ENCODE results near the gene AEBP2. TPM values are rescaled to one million over a fixed set of nuclear protein-coding genes. Genes with fewer than 3 reads are reported as not detected.

AEBP2 gene
- total and polyA plus RNA-seq, 2 donors (not counting 3 experiments of a cell fraction or from before 2014, with no cell fraction given) = 8.8 to 42.2 TPM

- H3K4me3 ChIP-seq (replicated peaks in 1 of 3; ENCODE audit: insufficient read depth in 1 of 3, low read depth in 1 of 3, low read length in 3 of 3) = no peak overlapping the region
- TF ChIP-seq GATA2 (IDR thresholded peaks at IDR 0.05; ENCODE audit: insufficient read depth, insufficient read length, low read depth, low read length) = no peak
- TF ChIP-seq POLR2AphosphoS5 (IDR thresholded peaks at IDR 0.05; ENCODE audit: insufficient read depth, low read depth, low read length) = no peak
- TF ChIP-seq POLR2A (IDR thresholded peaks at IDR 0.05; ENCODE audit: low read depth, low read length) = no peak
- no peak for TF ChIP-seq MYC (IDR thresholded peaks at IDR 0.05; ENCODE audit: low read depth, low read length)
- TF ChIP-seq, protein P1, sequence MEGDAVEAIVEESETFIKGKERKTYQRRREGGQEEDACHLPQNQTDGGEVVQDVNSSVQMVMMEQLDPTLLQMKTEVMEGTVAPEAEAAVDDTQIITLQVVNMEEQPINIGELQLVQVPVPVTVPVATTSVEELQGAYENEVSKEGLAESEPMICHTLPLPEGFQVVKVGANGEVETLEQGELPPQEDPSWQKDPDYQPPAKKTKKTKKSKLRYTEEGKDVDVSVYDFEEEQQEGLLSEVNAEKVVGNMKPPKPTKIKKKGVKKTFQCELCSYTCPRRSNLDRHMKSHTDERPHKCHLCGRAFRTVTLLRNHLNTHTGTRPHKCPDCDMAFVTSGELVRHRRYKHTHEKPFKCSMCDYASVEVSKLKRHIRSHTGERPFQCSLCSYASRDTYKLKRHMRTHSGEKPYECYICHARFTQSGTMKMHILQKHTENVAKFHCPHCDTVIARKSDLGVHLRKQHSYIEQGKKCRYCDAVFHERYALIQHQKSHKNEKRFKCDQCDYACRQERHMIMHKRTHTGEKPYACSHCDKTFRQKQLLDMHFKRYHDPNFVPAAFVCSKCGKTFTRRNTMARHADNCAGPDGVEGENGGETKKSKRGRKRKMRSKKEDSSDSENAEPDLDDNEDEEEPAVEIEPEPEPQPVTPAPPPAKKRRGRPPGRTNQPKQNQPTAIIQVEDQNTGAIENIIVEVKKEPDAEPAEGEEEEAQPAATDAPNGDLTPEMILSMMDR (IDR thresholded peaks at IDR 0.05; ENCODE audit: extremely low read depth in 1 of 2, insufficient read depth in 1 of 2, low read depth in 1 of 2, low read length in 2 of 2) = no peak
- no peak for TF ChIP-seq EZH2 (IDR thresholded peaks at IDR 0.05; ENCODE audit: borderline replicate concordance, low read depth, low read length, severe bottlenecking)
- TF ChIP-seq MAX (IDR thresholded peaks at IDR 0.05; ENCODE audit: insufficient read depth, insufficient read length) = no peak
- no peak for TF ChIP-seq JUN (IDR thresholded peaks at IDR 0.05; ENCODE audit: borderline replicate concordance, insufficient read depth, insufficient read length, low read depth)
- TF ChIP-seq FOS (IDR thresholded peaks at IDR 0.05; ENCODE audit: borderline replicate concordance, insufficient read depth, low read length) = no peak
- peaks cover 3 to 7% of the 10 kb centered on the region in 2 experiments for H3K36me3 ChIP-seq (ENCODE audit: control insufficient read depth in 2 of 2, extremely low read depth in 1 of 2, insufficient read depth in 2 of 2, low read length in 2 of 2)
- no peaks in the 10 kb centered on the region for H3K4me1 ChIP-seq (ENCODE audit: control insufficient read depth, extremely low read depth, insufficient read depth, low read length)
- POLR2A ChIA-PET = no interaction called here
- no peaks in the 10 kb centered on the region for H4K20me1 ChIP-seq (replicated peaks; ENCODE audit: control insufficient read depth, extremely low read depth, insufficient read depth, low read length)
- no TSS peak for BruUV-seq (replicated peaks)
- H3K9me1 ChIP-seq (replicated peaks; ENCODE audit: control insufficient read depth, extremely low read depth, insufficient read depth, low read length) = no peaks in the 10 kb centered on the region
- CTCF ChIA-PET = no interaction called here
- no peak overlapping the region for H3K4me2 ChIP-seq (ENCODE audit: insufficient read depth, low read length)
- no peaks in the 10 kb centered on the region for H3K27me3 ChIP-seq (ENCODE audit: control insufficient read depth in 2 of 2, insufficient read depth in 2 of 2, low read length in 2 of 2)
- no peak for DNase-seq (ENCODE audit: low read depth, low spot score)
- H2AFZ ChIP-seq (ENCODE audit: low read depth, low read length) = no peak overlapping the region
- H3K9ac ChIP-seq (replicated peaks; ENCODE audit: extremely low read depth, insufficient read depth, low read length) = no peak overlapping the region
- FAIRE-seq = no peak
- H3K27ac ChIP-seq (ENCODE audit: insufficient read depth, low read depth, low read length) = no peak overlapping the region
- H3K9me3 ChIP-seq (replicated peaks; ENCODE audit: control insufficient read depth, insufficient read depth, low read length) = no peaks in the 10 kb centered on the region
- dilution Hi-C loops (cut with MboI; ENCODE audit: extremely low pct_ligation_motif_present, low sequenced_read_pairs) = no loop called here
- intact Hi-C loops (cut with micrococcal nuclease) = no loop called here
- no peaks in the 10 kb centered on the region for H3K79me2 ChIP-seq (ENCODE audit: control insufficient read depth, insufficient read depth, low read length)
Observed at GRCh38 chr12:19517583-19517982, 78.3 kb downstream of the AEBP2 start.

Data from endothelial cell of umbilical vein (primary cell).